GM15510 (cell line): Measurements from ENCODE around the gene IL20.

ENCODE experiments used
- POLR2A ChIP-seq: IDR thresholded peaks from 3 replicates; pipeline ENCODE4 v1.6.1; 2011; ENCODE audit warnings: borderline replicate concordance; ENCODE audit not compliant: insufficient read length; ENCODE audit errors: extremely low read depth

Gene IL20, protein sequence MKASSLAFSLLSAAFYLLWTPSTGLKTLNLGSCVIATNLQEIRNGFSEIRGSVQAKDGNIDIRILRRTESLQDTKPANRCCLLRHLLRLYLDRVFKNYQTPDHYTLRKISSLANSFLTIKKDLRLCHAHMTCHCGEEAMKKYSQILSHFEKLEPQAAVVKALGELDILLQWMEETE

GRCh38 chr1:206864939-206865671, at the start of gene IL20:
IL20 (plus strand) TSS chr1:206865623; CDS start chr1:206865853, 230 bp downstream.
- TF ChIP-seq POLR2A = no peak

- TF ChIP-seq POLR2A = no peak
These were observed 48.8 kb upstream of the IL20 start for GRCh38 chr1:206816390-206817287.

- no peak for TF ChIP-seq POLR2A
These were observed 43.9 kb upstream of the IL20 start for GRCh38 chr1:206821493-206821892.

- no peak for TF ChIP-seq POLR2A
These were observed 41.7 kb upstream of the IL20 start for GRCh38 chr1:206823727-206824126.

- TF ChIP-seq POLR2A = no peak
These were observed 41.1 kb upstream of the IL20 start for GRCh38 chr1:206824331-206824730.

DNA sequence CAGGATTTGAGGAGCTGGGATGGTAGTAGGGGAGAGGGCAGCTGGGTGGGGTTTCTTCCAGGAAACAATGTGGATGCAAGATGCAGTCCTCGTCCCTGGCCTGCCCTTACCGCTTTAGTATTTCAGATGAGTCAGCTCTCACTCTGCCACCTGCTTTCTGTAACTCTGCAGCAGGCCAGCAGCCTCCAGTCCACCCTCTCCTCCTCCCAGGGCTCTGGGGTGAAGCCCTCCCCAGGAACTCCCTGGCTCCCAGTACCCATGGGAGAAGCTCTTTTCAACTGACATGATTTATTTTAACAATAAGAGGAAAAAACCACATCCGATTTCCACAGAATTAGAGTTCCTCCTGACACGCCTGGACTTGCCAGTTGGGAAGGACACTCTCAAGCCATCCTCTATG, 39.0 kb upstream of the IL20 start:
- TF ChIP-seq POLR2A = no peak

GRCh38 chr1:206828061-206828460, 37.4 kb upstream of the IL20 start:
- no peak for TF ChIP-seq POLR2A

- TF ChIP-seq POLR2A = no peak
These were observed 36.7 kb upstream of the IL20 start for GRCh38 chr1:206828765-206829164.

DNA sequence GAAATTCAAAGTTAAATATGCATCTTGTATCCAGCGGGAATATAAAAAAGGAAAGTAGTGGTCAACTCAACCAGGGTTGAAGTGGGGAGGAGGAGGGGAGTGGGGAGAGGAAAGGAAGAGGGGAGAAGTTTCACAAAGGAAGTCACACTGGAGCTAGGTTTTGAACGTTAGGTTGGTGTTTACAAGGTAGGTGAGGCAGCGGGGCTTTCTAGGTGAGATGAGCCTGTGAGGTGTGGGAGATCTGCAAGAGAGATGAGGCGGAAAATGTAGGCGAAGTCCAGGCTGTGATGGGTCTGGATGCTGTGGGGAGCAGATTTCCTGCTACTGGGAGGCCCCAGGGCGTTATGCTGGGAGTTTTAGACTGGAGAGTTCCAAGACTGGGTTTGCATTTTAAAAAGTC, 36.1 kb upstream of the IL20 start:
- TF ChIP-seq POLR2A = no peak

DNA sequence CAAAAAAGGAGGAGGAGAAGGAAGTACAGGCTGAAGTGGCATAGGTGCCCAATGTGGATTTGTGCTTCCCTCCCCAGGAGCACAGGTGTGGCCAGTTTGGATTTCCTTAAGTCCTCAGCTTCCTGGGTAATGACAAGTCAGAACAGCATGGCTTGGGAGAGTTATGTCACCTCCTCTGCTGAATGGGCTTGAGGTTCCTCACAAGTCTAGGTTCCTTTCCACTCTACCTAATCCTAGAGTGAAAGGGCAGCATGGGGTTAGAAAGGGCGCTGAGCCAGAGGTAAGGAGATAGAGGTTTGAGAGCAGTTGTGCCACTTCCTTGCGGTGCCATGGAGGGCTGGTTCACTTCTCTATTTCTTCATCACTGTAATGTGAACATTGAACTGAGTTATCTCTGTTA, 35.5 kb upstream of the IL20 start:
- TF ChIP-seq POLR2A = no peak

GRCh38 chr1:206831650-206832049, 33.8 kb upstream of the IL20 start:
- TF ChIP-seq POLR2A = no peak

DNA sequence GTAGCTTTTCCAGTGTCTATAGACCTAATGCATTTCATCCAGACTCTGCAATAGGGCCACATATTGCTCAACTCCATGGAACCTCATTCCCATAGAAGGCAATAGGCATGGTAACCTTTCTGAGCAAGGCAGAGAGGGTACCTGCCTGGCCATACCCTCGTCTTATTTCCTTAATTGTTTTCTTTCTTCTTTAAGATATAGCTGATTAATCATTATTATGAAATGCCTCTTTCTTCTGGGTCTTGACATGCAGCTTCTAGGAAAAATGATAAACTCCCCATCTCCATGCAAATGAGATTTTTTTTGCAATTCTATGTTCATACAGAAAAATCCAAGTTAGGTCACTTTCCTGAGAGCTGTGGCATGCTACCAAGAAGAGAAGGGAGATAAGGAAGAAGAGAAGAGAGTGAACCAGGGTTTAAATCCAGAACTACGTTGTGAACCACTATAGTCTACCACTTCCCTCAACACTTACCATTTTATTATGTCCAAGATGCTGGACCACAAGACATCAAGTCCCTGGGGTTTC, 33.0 kb upstream of the IL20 start:
- TF ChIP-seq POLR2A = no peak

DNA sequence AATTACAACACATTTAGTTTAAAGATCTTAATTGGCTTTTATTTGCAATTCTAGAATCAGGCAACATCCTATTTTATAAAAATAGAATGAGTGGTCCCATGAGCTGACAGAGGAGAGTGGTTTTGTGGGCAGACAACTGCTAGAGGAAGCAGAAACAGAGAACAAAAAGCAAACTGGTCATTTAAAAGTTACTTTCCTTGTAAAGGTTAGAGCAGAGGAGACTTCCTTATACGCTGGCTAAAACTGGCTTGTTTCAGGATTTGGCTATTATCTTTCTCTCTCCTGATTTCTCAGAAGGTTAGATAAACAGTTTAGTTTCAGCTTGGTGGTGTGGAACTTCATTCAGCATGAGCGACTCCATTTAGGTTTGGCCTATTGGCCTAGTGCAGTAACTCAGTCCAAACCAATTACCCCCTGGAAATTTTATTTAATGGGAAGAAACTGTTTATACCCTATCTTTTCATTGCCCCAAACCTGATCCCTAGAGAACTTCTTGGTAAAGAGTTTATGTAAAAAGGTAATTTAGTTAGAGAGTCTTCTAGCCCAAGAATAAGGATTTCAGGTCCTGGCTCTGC, 32.2 kb upstream of the IL20 start:
- TF ChIP-seq POLR2A = no peak

- TF ChIP-seq POLR2A = no peak
These were observed 31.6 kb upstream of the IL20 start for GRCh38 chr1:206833801-206834200.

DNA sequence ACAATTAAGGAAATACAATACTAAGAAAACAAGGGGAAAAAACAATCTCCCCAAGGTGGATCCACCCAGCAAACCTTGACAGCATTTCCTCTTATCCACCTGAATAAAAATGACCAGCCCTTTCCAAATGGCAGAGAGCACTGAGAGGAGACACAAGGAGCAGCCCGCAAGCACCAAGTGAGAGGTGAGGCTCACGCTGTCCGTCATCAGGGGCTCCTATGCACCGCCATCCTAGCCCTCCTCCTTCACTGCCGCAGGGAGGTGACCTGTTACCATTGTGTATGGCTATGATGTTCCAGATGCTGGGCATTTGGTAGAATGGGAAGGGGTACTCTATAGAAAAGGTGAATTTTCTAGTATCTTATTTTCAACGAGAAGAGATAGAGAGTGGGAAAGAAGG, 31.2 kb upstream of the IL20 start:
- no peak for TF ChIP-seq POLR2A
